ENCODE data around the gene RHO. TPM values are rescaled to one million over a fixed set of nuclear protein-coding genes. Genes with fewer than 3 reads are reported as not detected.
"Not testable (repeated sequence)": the region's sequence is repeated elsewhere in the genome, so short reads cannot be mapped to it uniquely, and the experiment has no call there.

The RHO gene
- total RNA-seq, 2 experiments from 2014 or later, result not detected

DNA sequence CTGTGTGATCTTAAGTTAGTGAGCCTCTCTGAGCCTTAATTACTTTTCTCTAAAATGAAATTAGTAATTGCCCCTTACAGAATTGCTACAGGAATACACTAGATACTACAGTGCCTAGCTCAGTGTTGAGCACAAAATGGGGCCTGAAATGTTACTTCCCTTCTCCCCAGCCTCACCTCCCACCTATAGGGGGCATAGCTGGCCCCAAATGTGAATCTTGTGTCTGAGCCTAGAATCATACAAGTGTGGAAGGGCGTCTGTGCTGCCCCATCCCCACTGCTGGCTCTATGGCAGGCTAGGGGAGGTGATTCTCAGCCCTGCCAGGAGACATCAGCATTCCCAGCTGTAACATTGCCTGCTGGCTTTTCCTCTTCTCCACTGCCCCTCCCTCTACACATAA lies 45.7 kb upstream of the RHO start:
- Mint-ChIP-seq H3K27me3 (no peaks in the 10 kb centered on the region), H3K9me3 (no peaks in the 10 kb centered on the region), H3K36me3 (ENCODE audit: low read depth) (peaks cover 42% of the 10 kb centered on the region), H3K27ac (peak overlapping the region; percentile 69), H3K4me3 (no peak overlapping the region), H3K4me1 (ENCODE audit: low read depth) (peaks cover 22% of the 10 kb centered on the region)
- Histone ChIP-seq H3K4me3 (ENCODE audit: low read length) (no peak overlapping the region), H3K27ac (ENCODE audit: low read depth in 1 of 2, low read length in 2 of 2) (peak overlapping the region in 1 of 2 donors; percentile 80), H3K4me1 (ENCODE audit: insufficient read depth, low read length) (peaks cover 15% of the 10 kb centered on the region), H3K9me3 (ENCODE audit: control insufficient read depth in 1 of 2, insufficient read depth in 1 of 2, low read length in 2 of 2) (no peaks in the 10 kb centered on the region), H3K36me3 (ENCODE audit: insufficient read depth, low read length) (peaks cover 8% of the 10 kb centered on the region), H3K27me3 (ENCODE audit: control insufficient read depth in 1 of 2, insufficient read depth in 2 of 2, low read length in 2 of 2) (no peaks in the 10 kb centered on the region)
- CTCF ChIA-PET, result no interaction called here
- DNase-seq (no peak), ATAC-seq (ENCODE audit: poor library complexity) (no peak)
- intact Hi-C loops (cut with DNase I, micrococcal nuclease), result loop anchor here (1.0 to 5.0 kb wide), 2 partner anchors 40 to 42 kb away; partner anchors contain the start of gene IFT122 (in 2 of the 2)
- TF ChIP-seq, protein P1, sequence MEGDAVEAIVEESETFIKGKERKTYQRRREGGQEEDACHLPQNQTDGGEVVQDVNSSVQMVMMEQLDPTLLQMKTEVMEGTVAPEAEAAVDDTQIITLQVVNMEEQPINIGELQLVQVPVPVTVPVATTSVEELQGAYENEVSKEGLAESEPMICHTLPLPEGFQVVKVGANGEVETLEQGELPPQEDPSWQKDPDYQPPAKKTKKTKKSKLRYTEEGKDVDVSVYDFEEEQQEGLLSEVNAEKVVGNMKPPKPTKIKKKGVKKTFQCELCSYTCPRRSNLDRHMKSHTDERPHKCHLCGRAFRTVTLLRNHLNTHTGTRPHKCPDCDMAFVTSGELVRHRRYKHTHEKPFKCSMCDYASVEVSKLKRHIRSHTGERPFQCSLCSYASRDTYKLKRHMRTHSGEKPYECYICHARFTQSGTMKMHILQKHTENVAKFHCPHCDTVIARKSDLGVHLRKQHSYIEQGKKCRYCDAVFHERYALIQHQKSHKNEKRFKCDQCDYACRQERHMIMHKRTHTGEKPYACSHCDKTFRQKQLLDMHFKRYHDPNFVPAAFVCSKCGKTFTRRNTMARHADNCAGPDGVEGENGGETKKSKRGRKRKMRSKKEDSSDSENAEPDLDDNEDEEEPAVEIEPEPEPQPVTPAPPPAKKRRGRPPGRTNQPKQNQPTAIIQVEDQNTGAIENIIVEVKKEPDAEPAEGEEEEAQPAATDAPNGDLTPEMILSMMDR (IDR thresholded peaks at IDR 0.05), result no peak
- POLR2A ChIA-PET, result interaction anchor here (3.4 kb wide), 1 partner anchor 42 kb away, joined by 18 read pairs; the partner anchor contains the start of genes IFT122 and MBD4

DNA sequence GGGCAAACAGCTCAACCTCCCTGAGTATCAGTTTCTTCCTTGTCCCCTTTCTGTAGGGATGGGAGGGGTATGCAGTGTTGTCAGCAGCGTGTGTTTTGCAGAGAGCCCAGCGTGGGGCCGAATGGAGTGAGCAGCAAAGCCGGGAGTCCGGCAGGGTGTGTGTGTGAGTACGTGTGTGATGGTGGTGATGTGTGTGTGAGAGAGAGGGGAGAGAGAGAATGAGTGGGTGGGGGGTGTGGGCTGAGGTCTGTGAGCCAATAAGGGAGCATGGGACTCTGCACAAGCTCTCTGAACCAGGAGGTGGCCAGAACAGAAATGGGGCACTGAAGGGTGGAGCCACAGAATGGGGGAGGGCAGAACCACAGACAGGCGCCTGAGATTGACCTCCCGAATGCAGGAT lies 44.6 kb upstream of the RHO start:
- Mint-ChIP-seq H3K27me3 (no peaks in the 10 kb centered on the region), H3K9me3 (no peaks in the 10 kb centered on the region), H3K4me1 (ENCODE audit: low read depth) (peaks cover 22% of the 10 kb centered on the region), H3K4me3 (no peak overlapping the region), H3K27ac (no peak overlapping the region), H3K36me3 (ENCODE audit: low read depth) (peaks cover 37% of the 10 kb centered on the region)
- ATAC-seq (ENCODE audit: poor library complexity), result no peak
- Histone ChIP-seq H3K9me3 (ENCODE audit: control insufficient read depth in 1 of 2, insufficient read depth in 1 of 2, low read length in 2 of 2) (no peaks in the 10 kb centered on the region), H3K4me1 (ENCODE audit: insufficient read depth, low read length) (peaks cover 15% of the 10 kb centered on the region), H3K4me3 (ENCODE audit: low read length) (no peak overlapping the region), H3K36me3 (ENCODE audit: insufficient read depth, low read length) (no peaks in the 10 kb centered on the region), H3K27me3 (ENCODE audit: control insufficient read depth in 1 of 2, insufficient read depth in 2 of 2, low read length in 2 of 2) (no peaks in the 10 kb centered on the region), H3K27ac (ENCODE audit: low read depth in 1 of 2, low read length in 2 of 2) (no peak overlapping the region)
- ChIA-PET CTCF (no interaction called here), POLR2A (no interaction called here)
- no peak for DNase-seq
- TF ChIP-seq, protein P1 (IDR thresholded peaks at IDR 0.05), result no peak
- intact Hi-C loops (cut with DNase I, micrococcal nuclease), result loop anchor here in 1 of 2 experiments (5.0 kb wide), 1 partner anchor 42 kb away; the partner anchor contains the start of gene IFT122

DNA sequence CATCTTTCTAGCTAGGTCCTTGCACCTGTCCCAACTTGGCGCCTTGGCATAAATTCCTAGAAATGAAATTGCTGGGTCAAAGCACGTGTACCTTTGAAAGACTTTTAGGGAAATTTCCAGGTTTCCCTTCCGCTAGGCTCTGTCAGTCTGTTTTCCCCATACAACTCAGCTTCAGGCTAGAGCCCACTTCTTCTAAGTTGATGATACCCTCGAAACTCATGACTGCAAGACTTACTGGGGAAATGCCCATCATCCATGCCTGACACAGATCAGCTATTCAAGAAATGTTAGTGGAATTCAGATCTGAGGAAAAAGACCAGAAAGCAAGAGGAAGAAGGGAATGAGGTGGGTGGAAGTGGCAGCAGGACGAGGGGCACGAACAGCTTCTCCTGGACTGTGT lies 43.3 kb upstream of the RHO start:
- H3K27me3 ChIP-seq (ENCODE audit: control insufficient read depth in 1 of 2, insufficient read depth in 2 of 2, low read length in 2 of 2); H3K27ac ChIP-seq (ENCODE audit: low read depth in 1 of 2, low read length in 2 of 2); ATAC-seq (ENCODE audit: poor library complexity); DNase-seq; POLR2A ChIA-PET; H3K36me3 ChIP-seq (ENCODE audit: insufficient read depth, low read length); H3K27me3 Mint-ChIP-seq; H3K9me3 Mint-ChIP-seq; intact Hi-C loops (cut with DNase I, micrococcal nuclease); H3K4me3 ChIP-seq (ENCODE audit: low read length); H3K4me3 Mint-ChIP-seq; H3K9me3 ChIP-seq (ENCODE audit: control insufficient read depth in 1 of 2, insufficient read depth in 1 of 2, low read length in 2 of 2): not testable (repeated sequence)
- H3K36me3 Mint-ChIP-seq (ENCODE audit: low read depth), result peaks cover 35% of the 10 kb centered on the region
- peak overlapping the region; percentile 8 for H3K27ac Mint-ChIP-seq
- CTCF ChIA-PET, result interaction anchor here (0.6 kb wide), 1 partner anchor 24 kb away, joined by 3 read pairs; no protein-coding TSS in a partner anchor
- peaks cover 19% of the 10 kb centered on the region for H3K4me1 Mint-ChIP-seq (ENCODE audit: low read depth)
- H3K4me1 ChIP-seq (ENCODE audit: insufficient read depth, low read length), result peaks cover 17% of the 10 kb centered on the region
